B cell (primary cell): ENCODE measurements around the gene HIPK2. TPM values are rescaled to one million over a fixed set of nuclear protein-coding genes. Genes with fewer than 3 reads are reported as not detected.

Source experiments
- ATAC-seq: fragments of 200-7000 bp; cut with Tn5 transposase; one replicate; pipeline ENCODE4 v1.10.0; 2021; ENCODE audit warnings: low read depth, mild to moderate bottlenecking, moderate number of reproducible peaks, moderate library complexity
- CTCF ChIA-PET: fragments of 350-600 bp; sonication (Branson Sonifier 250); formaldehyde crosslinking; loops from one replicate; lab custom pipeline; 2021; ENCODE audit warnings: antibody characterized with exemption, inconsistent platforms; lab: Charles Lee
- POLR2A ChIA-PET: fragments of 350-600 bp; sonication (Branson Sonifier 250); formaldehyde crosslinking; loops from one replicate; lab custom pipeline; 2021; ENCODE audit warnings: antibody characterized with exemption; lab: Charles Lee
- DNase-seq: peaks from one replicate; pipeline ENCODE4 v3.0.0; 2013
- H2AFZ ChIP-seq: 2 replicates; pipeline ENCODE4 v1.6.1; 2012; ENCODE audit warnings: mild to moderate bottlenecking, low read depth, low read length; ENCODE audit not compliant: insufficient read depth, poor library complexity, severe bottlenecking
- H3K27ac ChIP-seq, 2 donors: 1 replicate in 1 of 2; 2 replicates in 1 of 2; pipeline ENCODE4 v1.5.1; 2012 to 2013; ENCODE audit warnings: low read length in 2 of 2, mild to moderate bottlenecking in 2 of 2, moderate library complexity in 1 of 2
- H3K27me3 ChIP-seq, 4 experiments: fragments of 200-600 bp in 1 of 4; sonication (generic) in 1 of 4; replicated peaks in 1 of 4; 1 replicate in 2 of 4; 2 replicates in 2 of 4; pipeline versions ENCODE4 v1.6.1 to v1.7.0; 2013 to 2016; ENCODE audit warnings: low read length in 3 of 4, mild to moderate bottlenecking in 2 of 4, mixed read lengths in 1 of 4, moderate library complexity in 1 of 4; ENCODE audit not compliant: insufficient read depth in 4 of 4, control insufficient read depth in 3 of 4; ENCODE audit errors: control extremely low read depth in 1 of 4
- H3K36me3 ChIP-seq, 2 experiments: replicated peaks in 1 of 2; 1 replicate in 1 of 2; 2 replicates in 1 of 2; pipeline versions ENCODE4 v1.6.1 to v1.7.1; 2013; ENCODE audit warnings: low read length in 1 of 2; ENCODE audit not compliant: insufficient read depth in 2 of 2, control insufficient read depth in 1 of 2; ENCODE audit errors: control extremely low read depth in 1 of 2, extremely low read depth in 1 of 2
- H3K4me1 ChIP-seq, 2 donors: fragments of 200-600 bp in 1 of 2; sonication (generic) in 1 of 2; 1 replicate in 1 of 2; 2 replicates in 1 of 2; pipeline versions ENCODE4 v1.5.1 to v1.6.1; 2013 to 2017; ENCODE audit warnings: low read length in 2 of 2; ENCODE audit not compliant: control insufficient read depth in 2 of 2, insufficient read depth in 2 of 2
- H3K4me2 ChIP-seq: replicated peaks from 2 replicates; pipeline ENCODE3; 2012; ENCODE audit warnings: mild to moderate bottlenecking, low read depth, low read length; ENCODE audit not compliant: poor library complexity, severe bottlenecking
- H3K4me3 ChIP-seq, 5 experiments: fragments of 200-600 bp in 1 of 5; sonication (generic) in 1 of 5; 1 replicate in 3 of 5; 2 replicates in 2 of 5; pipeline versions ENCODE4 v1.5.1 to v1.7.0; 2011 to 2016; ENCODE audit warnings: low read length in 4 of 5, mild to moderate bottlenecking in 4 of 5, low read depth in 2 of 5, control low read depth in 1 of 5, moderate library complexity in 1 of 5; ENCODE audit not compliant: insufficient read depth in 1 of 5; ENCODE audit errors: control extremely low read depth in 1 of 5, extremely low read depth in 1 of 5
- H3K79me2 ChIP-seq: fragments of 200-600 bp; sonication (generic); one replicate; pipeline ENCODE4 v1.6.0; 2016; ENCODE audit warnings: low read length; ENCODE audit not compliant: control insufficient read depth, insufficient read depth
- H3K9ac ChIP-seq: fragments of 200-600 bp; sonication (generic); 2 replicates; pipeline ENCODE4 v1.6.1; 2017; ENCODE audit warnings: mild to moderate bottlenecking, low read length, moderate library complexity
- H3K9me3 ChIP-seq, 3 donors: one replicate each; pipeline versions ENCODE4 v1.6.1 to v1.7.1; 2013; ENCODE audit warnings: low read length in 2 of 3; ENCODE audit not compliant: control insufficient read depth in 2 of 3, insufficient read depth in 1 of 3; ENCODE audit errors: control extremely low read depth in 1 of 3
- H4K20me1 ChIP-seq: 2 replicates; pipeline ENCODE4 v1.6.0; 2012; ENCODE audit warnings: mild to moderate bottlenecking, low read length; ENCODE audit not compliant: insufficient read depth, control insufficient read depth, poor library complexity, severe bottlenecking
- H3K27ac Mint-ChIP-seq: one replicate; pipeline ENCODE4 v1.8.0; 2021; ENCODE audit warnings: mixed read lengths
- H3K27me3 Mint-ChIP-seq: one replicate; pipeline ENCODE4 v1.8.0; 2021; ENCODE audit warnings: mixed read lengths
- H3K4me1 Mint-ChIP-seq: one replicate; pipeline ENCODE4 v1.8.0; 2021; ENCODE audit warnings: mixed read lengths
- H3K4me3 Mint-ChIP-seq: one replicate; pipeline ENCODE4 v1.8.0; 2021; ENCODE audit warnings: mixed read lengths
- H3K9me3 Mint-ChIP-seq: one replicate; pipeline ENCODE4 v1.8.0; 2022; ENCODE audit warnings: mixed read lengths; ENCODE audit not compliant: insufficient read depth
- EZH2 ChIP-seq: IDR thresholded peaks from 2 replicates; pipeline ENCODE4 v1.6.1; 2012; ENCODE audit warnings: borderline replicate concordance, low read depth, mild to moderate bottlenecking, moderate library complexity, low read length; ENCODE audit not compliant: insufficient read depth, poor library complexity, severe bottlenecking
- WGBS: methylation state at CpG from one replicate; pipeline ENCODE4 v1.1.5; 2013; ENCODE audit warnings: missing lambda C conversion rate; ENCODE audit not compliant: insufficient coverage; 5-methylcytosine and 5-hydroxymethylcytosine counted together
- intact Hi-C: fragments of 100-400 bp; cut with micrococcal nuclease; formaldehyde crosslinking; loops from one replicate; pipeline ENCODE4 v1.10.0; 2022
- polyA plus RNA-seq: library from polyadenylated mRNA; depleted of rRNA; stranded (reverse); fragments of >200 nt; gene quantifications from 2 replicates; pipeline ENCODE4 v1.2.3, GENCODE V29; 2012
- total RNA-seq, 2 donors: library from RNA; stranded (reverse); fragments of 120-200 nt in 1 of 2; gene quantifications; 1 replicate in 1 of 2; 2 replicates in 1 of 2; pipeline versions ENCODE4 v1.2.3 to v1.2.4, GENCODE V29; 2013 to 2022
- TF ChIP-seq, protein P1 (sequence below): fragments of 200-600 bp; IDR thresholded peaks from one replicate; pipeline ENCODE4 v1.8.0; 2022; ENCODE audit warnings: antibody characterized with exemption, mild to moderate bottlenecking

Gene HIPK2
- total and polyA plus RNA-seq, 2 donors (not counting 1 experiment from before 2014, with no cell fraction given) = 6.8 to 58.2 TPM

DNA sequence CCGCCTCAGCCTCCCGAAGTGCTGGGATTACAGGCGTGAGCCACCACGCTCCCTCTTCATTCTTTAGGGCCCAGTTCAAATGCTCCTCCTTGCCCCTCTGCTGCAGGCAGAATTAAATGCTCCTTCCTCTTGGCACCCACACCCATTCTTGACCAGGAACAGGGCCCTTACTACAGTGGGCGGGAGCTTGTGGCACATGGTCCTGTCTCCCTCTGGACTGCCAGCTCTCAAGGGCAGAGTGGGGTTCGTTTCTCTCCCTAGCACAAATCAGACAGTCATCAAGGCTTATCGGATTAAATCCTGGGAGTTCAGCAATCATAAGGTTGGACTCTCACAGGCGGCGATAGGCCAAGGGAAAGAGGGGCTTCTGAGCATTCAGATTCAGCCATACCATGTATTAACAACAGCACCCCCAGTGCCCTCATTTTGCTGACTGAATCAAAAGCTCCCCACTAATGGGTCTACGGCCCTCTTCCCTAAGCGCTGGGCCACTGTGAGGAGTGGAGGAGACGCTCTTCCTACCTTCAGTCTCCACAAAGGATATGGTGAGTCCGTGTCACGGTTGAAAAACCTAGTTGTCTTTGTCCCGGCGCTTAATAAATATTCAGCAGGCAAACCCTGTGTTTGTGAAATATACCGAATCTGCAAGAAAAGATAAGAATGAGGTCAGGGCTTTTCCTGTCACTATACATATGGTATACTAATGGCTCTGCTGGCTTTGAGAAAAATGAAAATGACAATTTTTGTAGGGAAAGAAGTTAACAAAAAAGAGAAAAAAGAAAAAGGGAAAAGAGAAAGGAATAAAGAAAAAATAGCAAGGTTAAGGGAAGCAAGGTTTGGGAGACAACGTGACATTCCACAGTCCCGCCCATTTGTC is 146.9 kb downstream of the HIPK2 start:
- Histone ChIP-seq H3K27me3 (no peaks in the 10 kb centered on the region), H3K4me2 (no peak overlapping the region), H3K27ac (no peak overlapping the region), H3K79me2 (no peaks in the 10 kb centered on the region), H3K9me3 (no peaks in the 10 kb centered on the region), H3K4me1 (peaks cover 14 to 17% of the 10 kb centered on the region in 2 donors), H4K20me1 (no peaks in the 10 kb centered on the region), H3K4me3 (no peak overlapping the region), H3K36me3 (peaks cover 2 to 23% of the 10 kb centered on the region in 2 experiments), H3K9ac (no peak overlapping the region), H2AFZ (no peak overlapping the region)
- POLR2A ChIA-PET = no interaction called here
- ATAC-seq (no peak), DNase-seq (no peak)
- no peak overlapping the region for H3K4me3 Mint-ChIP-seq
- no peaks in the 10 kb centered on the region for H3K9me3 Mint-ChIP-seq
- intact Hi-C loops = no loop called here
- TF ChIP-seq, protein P1, sequence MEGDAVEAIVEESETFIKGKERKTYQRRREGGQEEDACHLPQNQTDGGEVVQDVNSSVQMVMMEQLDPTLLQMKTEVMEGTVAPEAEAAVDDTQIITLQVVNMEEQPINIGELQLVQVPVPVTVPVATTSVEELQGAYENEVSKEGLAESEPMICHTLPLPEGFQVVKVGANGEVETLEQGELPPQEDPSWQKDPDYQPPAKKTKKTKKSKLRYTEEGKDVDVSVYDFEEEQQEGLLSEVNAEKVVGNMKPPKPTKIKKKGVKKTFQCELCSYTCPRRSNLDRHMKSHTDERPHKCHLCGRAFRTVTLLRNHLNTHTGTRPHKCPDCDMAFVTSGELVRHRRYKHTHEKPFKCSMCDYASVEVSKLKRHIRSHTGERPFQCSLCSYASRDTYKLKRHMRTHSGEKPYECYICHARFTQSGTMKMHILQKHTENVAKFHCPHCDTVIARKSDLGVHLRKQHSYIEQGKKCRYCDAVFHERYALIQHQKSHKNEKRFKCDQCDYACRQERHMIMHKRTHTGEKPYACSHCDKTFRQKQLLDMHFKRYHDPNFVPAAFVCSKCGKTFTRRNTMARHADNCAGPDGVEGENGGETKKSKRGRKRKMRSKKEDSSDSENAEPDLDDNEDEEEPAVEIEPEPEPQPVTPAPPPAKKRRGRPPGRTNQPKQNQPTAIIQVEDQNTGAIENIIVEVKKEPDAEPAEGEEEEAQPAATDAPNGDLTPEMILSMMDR = no peak
- no peak for TF ChIP-seq EZH2
- peaks cover 19% of the 10 kb centered on the region for H3K4me1 Mint-ChIP-seq
- H3K27me3 Mint-ChIP-seq = no peaks in the 10 kb centered on the region
- H3K27ac Mint-ChIP-seq = no peak overlapping the region
- 97% methylated on average over 12 of the region's 19 CpGs for WGBS
- CTCF ChIA-PET = interaction anchor here (3.9 kb wide), 1 partner anchor 16 kb away, joined by 18 read pairs; no protein-coding TSS in a partner anchor
